ENCODE results near the gene NHSL2. TPM values are rescaled to one million over a fixed set of nuclear protein-coding genes. Genes with fewer than 3 reads are reported as not detected.

NHSL2 gene
- total RNA-seq, 1 donor from 2014 or later, result 12.7 TPM

DNA sequence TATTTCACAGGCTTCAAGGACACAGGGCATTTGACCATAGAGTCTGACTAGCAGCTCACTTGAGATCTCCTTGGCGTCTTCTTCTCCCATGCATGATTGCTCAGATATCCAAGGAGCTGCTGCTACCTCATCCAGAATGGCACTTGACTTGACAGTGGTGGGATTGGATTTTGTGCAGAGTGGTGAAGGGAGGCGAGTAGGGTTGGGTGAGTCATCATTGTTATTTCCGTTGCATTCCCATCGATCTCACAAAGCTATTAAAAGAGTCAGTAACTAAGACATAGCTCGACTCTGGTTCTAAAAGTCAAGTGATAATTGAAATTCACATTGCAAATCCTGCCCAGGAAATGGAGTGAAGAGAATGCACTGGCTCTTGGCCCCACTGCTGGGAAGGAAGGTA, 27.7 kb downstream of the NHSL2 start:
- Histone ChIP-seq H3K36me3 (no peaks in the 10 kb centered on the region), H3K27me3 (ENCODE audit: low read depth) (no peaks in the 10 kb centered on the region), H3K27ac (no peak overlapping the region), H3K9me3 (no peaks in the 10 kb centered on the region), H3K4me1 (no peaks in the 10 kb centered on the region), H3K4me3 (no peak overlapping the region)
- DNase-seq, result no peak
- intact Hi-C loops (cut with DNase I), result no loop called here
- TF ChIP-seq CTCF (IDR thresholded peaks at IDR 0.05), result no peak
- ATAC-seq, result no peak

- Histone ChIP-seq H3K27me3 (ENCODE audit: low read depth) (no peaks in the 10 kb centered on the region), H3K4me1 (no peaks in the 10 kb centered on the region), H3K9me3 (no peaks in the 10 kb centered on the region), H3K27ac (no peak overlapping the region), H3K36me3 (no peaks in the 10 kb centered on the region), H3K4me3 (no peak overlapping the region)
- DNase-seq (no peak), ATAC-seq (no peak)
- TF ChIP-seq CTCF (IDR thresholded peaks at IDR 0.05), result no peak
- intact Hi-C loops (cut with DNase I), result no loop called here
Observed at GRCh38 chrX:71941145-71941544, 30.5 kb downstream of the NHSL2 start.

- H3K4me1 ChIP-seq, result no peaks in the 10 kb centered on the region
- no peaks in the 10 kb centered on the region for H3K36me3 ChIP-seq
- no peak overlapping the region for H3K4me3 ChIP-seq
- ATAC-seq (peak; percentile 19 to 32), DNase-seq (no peak)
- H3K27me3 ChIP-seq (ENCODE audit: low read depth), result no peaks in the 10 kb centered on the region
- intact Hi-C loops (cut with DNase I), result no loop called here
- no peaks in the 10 kb centered on the region for H3K9me3 ChIP-seq
- H3K27ac ChIP-seq, result no peak overlapping the region
- no peak for TF ChIP-seq CTCF (IDR thresholded peaks at IDR 0.05)
Observed at GRCh38 chrX:71941776-71942175, 31.1 kb downstream of the NHSL2 start.

- Histone ChIP-seq H3K27me3 (ENCODE audit: low read depth) (no peaks in the 10 kb centered on the region), H3K4me3 (no peak overlapping the region), H3K4me1 (no peaks in the 10 kb centered on the region), H3K9me3 (no peaks in the 10 kb centered on the region), H3K36me3 (no peaks in the 10 kb centered on the region), H3K27ac (no peak overlapping the region)
- no peak for TF ChIP-seq CTCF (IDR thresholded peaks at IDR 0.05)
- ATAC-seq, result no peak
- intact Hi-C loops (cut with DNase I), result no loop called here
- DNase-seq, result no peak
Observed at GRCh38 chrX:71944369-71944768, 33.7 kb downstream of the NHSL2 start.

- TF ChIP-seq CTCF (IDR thresholded peaks at IDR 0.05), result no peak
- no peak for DNase-seq
- Histone ChIP-seq H3K27ac (no peak overlapping the region), H3K4me3 (no peak overlapping the region), H3K27me3 (ENCODE audit: low read depth) (no peaks in the 10 kb centered on the region), H3K9me3 (no peaks in the 10 kb centered on the region), H3K36me3 (no peaks in the 10 kb centered on the region), H3K4me1 (no peaks in the 10 kb centered on the region)
- intact Hi-C loops (cut with DNase I), result no loop called here
- ATAC-seq, result no peak
Observed at GRCh38 chrX:71945237-71945805, 34.7 kb downstream of the NHSL2 start.

GRCh38 chrX:71949363-71949762, 38.7 kb downstream of the NHSL2 start:
- no peaks in the 10 kb centered on the region for H3K9me3 ChIP-seq
- no peaks in the 10 kb centered on the region for H3K27me3 ChIP-seq (ENCODE audit: low read depth)
- TF ChIP-seq CTCF (IDR thresholded peaks at IDR 0.05), result no peak
- intact Hi-C loops (cut with DNase I), result no loop called here
- no peaks in the 10 kb centered on the region for H3K4me1 ChIP-seq
- no peak for ATAC-seq
- no peaks in the 10 kb centered on the region for H3K36me3 ChIP-seq
- H3K4me3 ChIP-seq, result no peak overlapping the region
- H3K27ac ChIP-seq, result no peak overlapping the region
- no peak for DNase-seq

Data from lower lobe of right lung (tissue), 2 donors.